CD4-positive, alpha-beta T cell treated with Interleukin-17A for 4 hours (primary cell): ENCODE measurements around the gene MRS2.
"Not testable (repeated sequence)": the region's sequence is repeated elsewhere in the genome, so short reads cannot be mapped to it uniquely, and the experiment has no call there.

Experiments used
- DNase-seq: peaks from one replicate; pipeline ENCODE4 v3.0.0-alpha.2; 2020; ENCODE audit warnings: mixed read lengths

The MRS2 gene

DNA sequence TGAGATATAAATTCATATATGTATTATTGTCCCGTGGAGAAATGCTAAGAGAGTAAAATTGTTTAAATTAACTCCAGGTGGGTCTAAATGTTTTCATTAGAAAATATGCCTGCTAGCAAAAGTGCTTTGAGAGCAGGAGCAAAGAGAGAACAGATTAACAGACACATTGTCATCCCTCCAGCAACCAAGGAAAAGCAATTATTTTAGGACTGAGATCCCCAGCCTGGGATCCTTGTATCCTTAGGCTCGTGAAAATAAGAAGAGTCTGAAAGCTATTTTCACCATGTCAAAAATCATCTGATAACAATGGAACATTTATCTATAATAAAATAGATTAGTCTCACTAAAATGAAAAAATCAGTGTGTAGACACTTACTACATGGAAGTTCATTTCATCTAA is 11.5 kb upstream of the MRS2 start:
- no peak for DNase-seq

DNA sequence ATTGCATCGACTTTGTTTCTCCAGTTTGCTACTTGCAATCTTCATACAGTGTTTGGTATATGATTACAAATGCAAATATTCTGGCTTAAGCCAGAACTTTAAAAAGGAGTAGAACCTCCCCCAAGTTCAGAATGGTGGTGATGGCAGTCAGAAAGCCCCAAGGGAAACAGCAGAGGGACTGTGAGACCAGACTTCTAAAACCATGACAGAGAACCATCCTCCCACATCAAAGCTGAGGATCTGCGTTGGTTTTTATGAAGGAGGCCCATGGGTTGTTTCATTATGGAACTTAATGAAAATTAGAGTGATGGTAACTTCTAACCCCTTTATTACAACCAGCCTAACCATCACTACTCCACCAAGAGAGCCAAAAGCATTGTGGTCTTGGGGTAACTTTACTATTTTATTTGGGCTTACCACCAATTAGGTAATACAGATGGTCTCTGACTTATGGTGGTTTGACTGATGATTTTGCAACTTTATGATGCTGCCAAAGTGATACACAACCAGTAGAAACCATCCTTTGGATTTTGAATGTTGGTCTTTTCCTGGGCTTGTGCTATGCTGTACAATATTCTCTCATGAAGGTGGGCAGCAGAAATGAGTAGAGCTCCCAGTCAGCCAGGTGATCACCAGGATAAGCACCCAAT is 10.9 kb upstream of the MRS2 start:
- DNase-seq, result no peak

DNA sequence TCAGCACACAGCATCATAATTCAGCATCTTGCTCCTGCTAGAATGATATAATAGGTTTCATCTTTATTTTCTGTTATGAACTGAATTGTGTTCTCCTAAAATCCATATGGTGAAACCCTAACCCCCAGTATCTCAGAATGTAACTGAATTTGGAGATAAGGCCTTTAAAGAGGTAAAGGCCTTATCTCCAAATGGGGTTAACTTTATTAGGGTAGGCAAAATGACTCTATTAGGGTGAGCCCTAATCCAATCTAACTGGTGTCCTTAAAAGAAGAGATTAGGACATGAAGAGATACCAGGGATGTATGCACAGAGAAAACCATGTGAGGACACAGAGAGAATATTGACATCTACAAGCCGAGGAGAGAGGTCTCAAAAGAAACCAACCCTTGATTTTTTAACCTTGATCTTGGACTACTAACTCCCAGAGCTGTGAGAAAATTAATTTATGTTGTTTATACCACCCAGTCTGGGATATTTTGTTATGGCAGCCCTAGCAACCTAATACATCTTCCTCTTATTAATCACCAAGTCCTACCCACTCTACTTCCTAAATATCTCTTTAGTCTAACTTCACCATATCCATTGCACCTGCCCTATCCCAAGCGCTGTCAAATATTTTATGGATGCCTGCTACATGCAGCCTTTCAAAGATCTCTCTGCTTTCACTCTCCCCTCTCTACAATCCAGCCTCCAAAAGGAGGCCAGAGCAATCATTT is 8.5 kb upstream of the MRS2 start:
- no peak for DNase-seq

DNA sequence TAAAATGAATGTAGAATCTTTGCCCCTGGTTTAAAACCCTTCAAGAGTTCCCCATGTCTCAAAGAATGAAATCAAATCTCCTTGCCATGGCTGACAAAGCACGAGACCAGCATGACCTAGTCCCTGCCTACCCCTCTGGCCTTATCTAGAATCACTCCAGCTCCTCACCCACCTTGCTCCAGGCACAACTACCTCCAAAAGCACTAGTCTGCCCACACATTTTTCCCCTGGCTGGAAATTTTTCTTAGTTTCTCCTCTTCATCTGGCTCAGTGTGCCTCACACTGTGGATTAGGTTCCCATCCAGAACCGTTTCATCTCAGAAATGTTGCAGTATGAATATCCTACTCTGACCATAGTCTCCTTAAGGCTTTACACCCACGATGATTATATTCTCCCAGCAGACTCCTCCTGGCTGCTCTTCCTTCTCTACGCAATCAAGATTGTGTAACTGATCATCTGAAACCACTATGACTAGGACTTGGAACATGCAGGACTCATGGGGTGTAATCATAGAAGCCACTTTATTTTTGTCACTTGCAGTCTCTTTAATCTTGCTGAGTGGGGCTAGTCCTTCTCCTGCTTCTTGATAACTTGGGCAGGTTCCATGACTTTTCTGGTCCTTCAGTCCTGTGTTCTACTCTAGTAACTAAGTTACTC is 7.8 kb upstream of the MRS2 start:
- no peak for DNase-seq

DNA sequence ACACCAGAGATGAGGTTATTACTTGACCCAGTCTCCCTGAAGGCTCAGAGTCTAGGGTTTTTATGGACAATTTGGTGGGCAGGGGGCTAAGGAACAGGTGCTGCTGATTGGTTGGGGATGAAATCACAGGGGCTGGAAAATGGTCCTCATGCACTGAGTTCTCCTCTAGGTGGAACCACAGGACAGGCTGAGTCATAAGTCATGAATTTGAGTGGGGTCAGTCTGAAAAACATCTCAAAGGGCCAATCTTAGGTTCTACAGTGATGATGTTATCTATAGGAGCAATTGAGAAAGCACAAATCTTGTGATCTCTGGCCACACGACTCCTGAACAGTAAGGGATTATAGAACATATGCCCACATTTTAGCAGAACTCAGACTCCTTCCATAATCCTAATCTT is 5.9 kb upstream of the MRS2 start:
- DNase-seq, result no peak

DNA sequence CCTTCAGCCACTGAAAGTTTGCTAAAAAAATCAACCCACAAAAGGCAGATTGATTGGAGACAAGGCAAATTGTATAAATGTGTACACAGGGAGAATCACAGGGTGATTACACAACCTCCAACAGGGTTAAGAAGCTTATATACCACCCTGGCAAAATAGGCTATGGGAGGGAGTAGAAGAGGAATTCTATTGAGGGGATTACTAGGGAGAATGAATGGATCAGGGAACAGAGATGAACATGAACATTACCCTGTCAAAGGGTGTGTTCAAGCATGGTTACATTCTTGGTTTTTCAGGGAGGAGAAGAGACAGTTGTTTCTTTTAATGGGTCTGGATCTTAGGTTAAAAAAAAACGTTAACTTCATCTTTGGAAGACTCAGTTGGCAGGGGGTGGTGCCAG is 5.1 kb upstream of the MRS2 start:
- DNase-seq, result no peak

DNA sequence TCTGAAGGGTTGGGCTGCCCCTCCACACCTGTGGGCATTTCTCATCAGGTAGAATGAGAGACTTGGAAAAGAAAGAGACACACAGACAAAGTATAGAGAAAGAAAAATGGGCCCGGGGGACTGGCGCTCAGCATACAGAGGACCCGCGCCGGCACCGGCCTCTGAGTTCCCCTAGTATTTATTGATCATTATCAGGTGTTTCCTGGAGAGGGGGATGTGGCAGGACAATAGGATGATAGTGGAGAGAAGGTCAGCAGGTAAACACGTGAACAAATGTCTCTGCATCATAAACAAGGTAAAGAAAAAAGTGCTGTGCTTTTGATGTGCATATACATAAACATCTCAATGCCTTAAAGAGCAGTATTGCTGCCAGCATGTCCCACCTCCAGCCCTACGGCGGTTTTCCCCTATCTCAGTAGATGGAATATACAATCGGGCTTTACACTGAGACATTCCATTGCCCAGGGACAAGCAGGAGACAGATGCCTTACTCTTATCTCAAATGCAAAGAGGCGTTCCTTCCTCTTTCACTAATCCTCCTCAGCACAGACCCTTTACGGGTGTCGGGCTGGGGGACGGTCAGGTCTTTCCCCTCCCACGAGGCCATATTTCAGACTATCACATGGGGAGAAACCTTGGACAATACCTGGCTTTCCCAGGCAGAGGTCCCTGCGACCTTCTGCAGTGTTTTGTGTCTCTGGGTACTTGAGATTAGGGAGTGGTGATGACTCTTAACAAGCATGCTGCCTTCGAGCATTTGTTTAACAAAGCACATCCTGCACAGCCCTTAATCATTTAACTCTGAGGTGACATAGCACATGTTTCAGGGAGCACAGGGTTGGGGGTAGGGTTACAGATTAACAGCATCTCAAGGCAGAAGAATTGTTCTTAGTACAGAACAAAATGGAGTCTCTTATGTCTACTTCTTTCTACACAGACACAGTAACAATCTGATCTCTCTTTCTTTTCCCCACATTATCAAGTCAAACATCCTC is 2.4 kb upstream of the MRS2 start:
- not testable (repeated sequence) for DNase-seq

DNA sequence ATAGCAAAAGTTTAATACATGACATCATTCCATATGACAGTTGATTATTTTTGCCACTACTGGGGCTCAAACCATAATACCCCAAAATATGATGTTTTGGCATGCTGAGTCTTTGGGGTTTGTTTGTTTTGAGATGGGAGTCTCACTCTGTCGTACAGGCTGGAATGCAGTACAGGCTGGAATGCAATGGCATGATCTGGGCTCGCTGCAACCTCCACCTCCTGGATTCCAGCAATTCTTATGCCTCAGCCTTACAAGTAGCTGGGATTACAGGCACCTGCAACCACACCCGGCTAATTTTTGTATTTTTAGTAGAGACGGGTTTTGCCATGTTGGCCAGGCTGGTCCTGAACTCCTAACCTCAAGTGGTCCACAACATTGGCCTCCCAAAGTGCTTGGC is 1.3 kb upstream of the MRS2 start:
- DNase-seq, result no peak

DNA sequence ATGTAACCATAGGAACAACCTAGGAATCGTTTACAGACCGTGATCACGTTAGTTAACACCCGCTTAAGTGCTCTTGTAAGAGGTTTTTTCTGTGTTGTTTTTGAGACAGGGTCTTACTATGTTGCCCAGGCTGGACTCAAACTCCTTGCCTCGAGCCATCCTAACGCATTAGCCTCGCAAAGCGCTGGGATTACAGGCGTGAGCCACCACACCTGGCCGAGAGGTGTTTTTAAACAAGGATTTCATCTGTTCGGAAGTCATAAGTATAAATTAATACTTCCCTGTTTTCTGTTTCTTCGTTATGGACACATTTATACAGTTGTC is 727 bp downstream of the MRS2 start:
- no peak for DNase-seq

DNA sequence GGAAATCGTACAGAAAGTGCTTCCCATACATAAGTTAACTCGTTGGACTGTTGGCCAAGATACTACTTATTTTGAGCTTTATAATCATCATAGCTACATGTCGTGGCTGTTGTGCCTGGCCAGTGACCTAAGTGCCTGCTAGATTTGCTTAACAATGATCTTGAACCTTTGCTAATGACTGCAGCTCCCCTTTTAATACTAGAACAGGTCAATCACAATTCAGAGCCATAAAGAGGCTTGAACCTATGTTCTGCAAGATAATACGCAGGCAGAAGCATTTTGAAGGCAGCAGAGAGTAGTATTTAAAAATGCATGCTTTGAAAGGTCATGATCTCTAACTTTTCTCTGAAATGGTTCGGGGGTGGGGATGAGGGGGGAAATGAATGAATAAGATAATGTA is 2.5 kb downstream of the MRS2 start:
- no peak for DNase-seq

DNA sequence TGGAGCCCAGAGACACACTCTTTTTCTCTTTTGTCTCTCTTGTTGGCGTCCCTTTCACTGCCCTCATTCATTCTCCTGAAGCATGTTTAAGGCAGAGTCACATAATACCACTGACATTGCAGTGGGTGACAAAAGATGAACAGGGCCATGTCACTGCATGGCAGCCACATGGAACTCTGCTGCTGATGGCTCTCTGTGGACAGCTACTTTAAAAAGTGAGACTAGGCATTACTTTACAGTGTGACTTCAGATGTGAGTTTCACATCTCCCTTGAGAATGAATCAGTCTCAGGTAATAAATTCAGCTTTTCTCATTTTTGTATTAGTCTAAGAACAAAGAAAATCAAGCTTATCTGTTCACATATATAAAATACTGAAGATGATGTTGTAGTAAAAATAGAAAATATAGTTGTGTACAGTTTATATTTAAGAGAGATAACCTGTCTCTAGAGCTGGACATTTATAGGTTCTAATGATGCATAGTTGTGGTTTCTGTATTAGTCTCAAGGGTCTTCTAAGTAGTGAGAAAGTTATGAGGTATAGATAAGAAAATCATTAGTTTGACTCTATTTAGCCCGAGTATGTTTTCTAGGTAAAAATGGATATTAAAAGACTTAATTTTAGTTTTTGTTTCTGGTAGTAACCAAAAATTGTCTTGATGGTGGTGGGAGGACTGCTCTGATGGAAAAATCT is 6.1 kb downstream of the MRS2 start:
- DNase-seq, result no peak

DNA sequence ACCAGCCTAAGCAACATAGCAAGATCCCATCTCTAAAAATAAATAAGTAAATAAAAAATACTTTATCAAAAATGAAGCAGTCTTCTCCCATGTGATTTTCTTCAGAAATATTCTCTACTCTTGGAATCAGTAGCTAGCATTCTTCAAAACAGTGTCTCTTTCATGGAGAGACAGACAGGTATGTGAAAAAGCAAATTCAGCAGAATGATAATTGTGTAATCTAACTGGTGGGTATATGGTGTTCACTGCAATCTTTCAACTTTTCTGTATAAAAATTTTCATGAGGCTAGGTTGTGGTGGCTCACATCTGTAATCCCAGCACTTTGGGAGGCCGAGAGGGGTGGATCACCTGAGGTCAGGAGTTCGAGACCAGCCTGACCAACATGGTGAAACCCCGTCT is 7.9 kb downstream of the MRS2 start:
- no peak for DNase-seq

DNA sequence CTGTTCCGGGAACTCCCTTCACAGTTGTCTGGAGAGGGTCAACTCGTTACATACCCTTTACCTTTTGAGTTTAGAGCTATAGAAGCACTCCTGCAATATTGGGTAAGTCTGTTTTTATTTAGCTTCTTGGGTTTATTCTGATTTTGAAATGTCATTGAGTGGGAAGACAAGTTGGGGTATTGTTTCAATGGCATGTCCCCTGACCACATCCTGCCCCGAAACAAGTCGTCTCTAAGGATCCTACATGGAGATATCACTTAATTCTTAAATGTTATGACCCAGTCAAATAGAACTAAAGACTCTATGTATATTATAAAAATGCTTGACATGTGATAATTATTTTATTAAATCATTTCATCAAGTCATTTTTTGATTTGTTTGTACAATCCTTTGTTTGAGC is 9.6 kb downstream of the MRS2 start:
- no peak for DNase-seq

DNA sequence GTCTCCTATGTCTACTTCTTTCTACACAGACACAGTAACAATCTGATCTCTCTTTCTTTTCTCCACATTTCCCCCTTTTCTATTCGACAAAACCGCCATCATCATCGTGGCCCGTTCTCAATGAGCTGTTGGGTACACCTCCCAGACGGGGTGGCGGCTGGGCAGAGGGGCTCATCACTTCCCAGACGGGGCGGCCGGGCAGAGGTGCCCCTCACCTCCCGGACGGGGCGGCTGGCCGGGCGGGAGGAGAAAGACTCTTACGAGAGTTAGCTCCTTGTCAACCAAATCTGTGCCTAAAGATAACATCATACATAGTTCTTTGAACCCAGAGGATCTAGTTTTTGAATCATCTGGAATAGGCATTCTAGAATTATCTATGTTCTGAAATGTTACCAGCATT is 11.8 kb downstream of the MRS2 start:
- DNase-seq, result not testable (repeated sequence)

DNA sequence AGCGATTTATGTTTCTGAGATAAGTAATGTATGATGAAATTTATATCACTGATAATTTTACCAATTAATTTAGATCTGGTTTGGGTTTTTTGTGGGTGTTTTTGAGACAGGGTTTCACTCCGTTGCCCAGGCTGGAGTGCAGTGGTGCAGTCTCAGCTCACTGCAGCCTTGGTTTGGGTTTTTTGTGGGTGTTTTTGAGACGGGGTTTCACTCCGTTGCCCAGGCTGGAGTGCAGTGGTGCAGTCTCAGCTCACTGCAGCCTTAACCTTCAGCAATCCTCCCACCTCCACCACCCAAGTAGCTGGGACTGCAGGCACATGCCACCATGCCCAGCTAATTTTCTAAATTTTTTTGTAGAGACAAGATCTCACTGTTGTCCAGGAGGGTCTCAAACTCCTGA is 13.0 kb downstream of the MRS2 start:
- no peak for DNase-seq

DNA sequence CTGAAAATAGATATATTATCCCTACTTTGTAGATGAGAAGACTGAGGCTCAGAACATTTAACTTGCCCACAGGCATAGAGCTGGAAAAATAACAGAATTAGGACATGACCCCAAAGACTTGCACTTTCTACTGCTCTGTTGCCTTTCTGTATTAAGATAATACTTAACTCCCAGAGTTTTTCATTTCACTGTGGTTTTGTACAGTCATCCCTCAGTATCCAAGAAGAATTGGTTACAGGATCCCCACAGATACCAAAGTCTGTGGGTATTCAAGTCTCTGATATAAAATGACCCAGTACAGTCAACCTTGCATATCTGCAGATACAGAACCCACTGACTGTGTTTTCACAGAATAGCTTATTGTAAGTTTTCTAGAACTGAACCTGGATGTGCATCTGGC is 16.8 kb downstream of the MRS2 start:
- no peak for DNase-seq

DNA sequence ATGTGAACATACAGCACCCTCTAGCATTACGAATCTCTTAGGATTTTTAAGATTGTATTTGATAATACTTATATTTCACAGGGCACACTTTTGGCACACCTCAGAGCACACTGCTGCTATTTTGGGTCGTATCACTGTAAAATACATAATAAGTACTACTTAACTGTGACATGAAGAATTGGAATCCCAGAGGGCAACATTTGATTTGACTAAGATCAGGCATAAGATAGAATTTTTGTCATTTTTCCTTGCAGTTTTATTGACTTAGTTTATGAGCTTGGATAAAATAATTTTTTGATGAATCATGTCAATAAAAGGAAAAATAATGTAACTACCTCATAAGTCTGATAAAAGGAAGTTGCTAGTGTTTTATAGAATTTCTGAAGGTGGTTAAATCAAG is 22.4 kb downstream of the MRS2 start:
- no peak for DNase-seq

DNA sequence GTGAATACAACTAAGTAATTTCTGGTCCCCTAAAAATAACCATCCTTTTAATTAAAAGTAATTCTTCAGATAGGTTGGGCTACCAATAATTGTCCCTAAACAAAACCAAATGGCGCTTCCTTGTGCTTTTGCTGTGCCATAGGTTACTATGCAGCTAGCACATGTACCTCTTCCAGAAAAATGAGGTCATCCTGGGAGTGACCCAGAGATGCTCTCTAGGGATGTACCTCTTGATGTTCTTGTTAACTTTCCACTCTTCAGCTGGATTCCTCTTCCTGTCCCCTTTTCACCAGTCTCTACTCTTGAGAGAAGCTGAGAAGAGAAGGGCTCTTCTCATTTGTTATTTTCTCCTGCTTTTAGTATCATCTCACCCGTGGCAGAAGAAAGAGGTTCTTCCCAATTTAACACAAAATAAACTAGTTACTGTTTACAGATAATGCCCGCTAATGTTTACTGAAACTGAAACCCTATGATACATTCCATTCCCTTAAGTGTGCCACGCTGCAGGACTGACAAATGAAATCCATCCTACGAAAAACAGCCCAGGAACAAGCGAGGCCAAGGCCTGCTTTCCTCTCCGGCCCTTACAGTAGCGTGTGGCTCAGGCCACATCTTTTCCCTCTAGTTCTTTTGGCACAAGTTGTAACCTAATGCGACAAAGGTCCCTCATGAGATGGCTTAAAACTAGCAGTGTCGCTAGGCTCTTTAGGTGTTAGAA is 24.2 kb downstream of the MRS2 start:
- DNase-seq, result no peak

DNA sequence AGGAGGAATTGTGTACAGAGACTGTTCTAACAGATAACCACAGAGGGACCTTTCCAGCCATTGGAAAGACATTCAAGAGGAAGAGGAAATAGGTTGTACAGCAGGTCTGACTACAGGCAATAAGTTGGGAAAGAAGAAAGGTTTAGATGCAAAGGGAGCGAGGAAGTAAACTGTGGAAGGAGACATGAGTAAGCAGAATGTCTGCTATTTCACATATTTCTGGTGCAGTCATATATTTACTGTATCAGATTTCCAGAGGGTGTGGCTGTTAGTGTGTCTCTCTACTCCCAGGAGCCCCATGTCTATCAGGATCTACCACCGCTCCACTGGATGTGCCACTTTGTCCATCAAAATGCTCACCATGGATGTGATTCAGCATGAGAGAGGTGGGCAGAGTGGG is 25.9 kb downstream of the MRS2 start:
- DNase-seq, result no peak

DNA sequence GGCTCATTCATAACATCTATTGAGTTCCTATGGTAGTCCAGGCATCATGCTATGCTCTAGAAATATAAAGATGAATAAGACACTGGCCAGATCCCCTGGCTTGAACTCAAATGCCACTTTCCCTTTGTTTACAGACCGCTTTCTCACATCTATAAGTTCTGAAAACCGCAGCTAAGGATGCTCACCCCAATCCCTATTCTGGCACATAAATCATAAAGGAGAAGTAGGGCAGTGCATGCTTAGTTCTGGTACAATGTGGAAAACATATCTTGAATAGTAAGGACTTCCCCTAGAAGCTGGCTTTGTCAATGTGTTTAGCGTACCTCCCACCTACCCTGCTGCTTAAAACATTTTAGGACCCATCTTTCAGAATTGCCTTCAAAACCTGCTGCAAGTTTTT is 26.4 kb downstream of the MRS2 start:
- no peak for DNase-seq

DNA sequence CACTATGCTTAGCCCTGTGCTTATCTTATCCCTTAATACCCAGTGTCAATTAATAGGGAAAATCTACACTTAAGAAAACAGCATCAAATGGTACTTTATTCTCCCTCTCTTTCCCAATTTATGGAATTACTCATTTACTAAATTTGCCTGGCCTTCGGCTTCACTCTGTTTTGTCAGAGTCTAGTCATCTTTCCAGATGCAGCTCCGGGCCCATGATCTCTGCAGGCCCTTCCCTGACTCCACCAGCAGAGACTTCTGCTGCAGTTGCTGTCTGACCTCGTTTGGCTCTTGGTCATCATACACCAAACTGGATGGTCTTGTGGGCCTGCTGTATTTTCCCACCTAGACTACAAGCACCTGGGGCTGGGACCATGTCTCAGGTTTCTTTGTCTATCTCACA is 27.4 kb downstream of the MRS2 start:
- no peak for DNase-seq

DNA sequence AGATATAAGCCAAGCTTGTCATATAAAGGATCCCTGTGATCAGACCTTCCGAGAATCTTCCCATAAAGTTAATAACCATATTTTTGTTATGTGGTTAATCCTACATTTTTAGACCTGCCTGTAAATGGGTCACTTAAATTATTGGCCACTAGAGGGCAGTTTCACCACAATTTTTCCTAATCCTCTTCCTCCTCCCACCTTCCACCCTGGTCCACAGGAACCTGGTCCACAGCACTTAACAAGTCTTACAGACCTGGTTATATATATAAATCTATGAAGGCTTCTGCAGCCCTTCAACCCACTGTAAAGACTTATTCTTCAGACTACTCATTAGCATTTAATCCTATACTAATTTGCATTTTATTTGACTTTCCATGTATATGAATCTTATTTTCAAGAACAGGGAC is 28.3 kb downstream of the MRS2 start:
- peak; percentile 37 for DNase-seq
